HepG2 (cell line): Measurements from ENCODE around the gene RPS14. TPM values are rescaled to one million over a fixed set of nuclear protein-coding genes. Genes with fewer than 3 reads are reported as not detected.

ENCODE experiments used
- ATF5 ChIP-seq: sonication (generic); formaldehyde crosslinking; IDR thresholded peaks from 2 replicates; pipeline ENCODE4 v1.4.0; 2020; ENCODE audit warnings: mild to moderate bottlenecking, low read depth, missing genetic modification reagents
- BRCA1 ChIP-seq: sonication (generic); formaldehyde crosslinking; IDR thresholded peaks from 2 replicates; pipeline ENCODE4 v1.4.0; 2020; ENCODE audit warnings: missing genetic modification reagents
- ELF1 ChIP-seq: sonication (generic); formaldehyde crosslinking; IDR thresholded peaks from 2 replicates; pipeline ENCODE4 v1.4.0; 2020; ENCODE audit warnings: missing genetic modification reagents
- GZF1 ChIP-seq: sonication (generic); formaldehyde crosslinking; IDR thresholded peaks from 2 replicates; pipeline ENCODE4 v1.5.1; 2020; ENCODE audit warnings: mild to moderate bottlenecking, missing genetic modification reagents
- HIVEP1 ChIP-seq: sonication (generic); formaldehyde crosslinking; IDR thresholded peaks from 2 replicates; pipeline ENCODE4 v1.4.0; 2020; ENCODE audit warnings: mild to moderate bottlenecking, missing genetic modification reagents
- HNRNPL ChIP-seq: fragments of 200-400 bp; formaldehyde crosslinking; IDR thresholded peaks from 2 replicates; pipeline ENCODE4 v1.6.1; 2017; ENCODE audit warnings: mild to moderate bottlenecking, low read depth, low read length
- JDP2 ChIP-seq: sonication (generic); formaldehyde crosslinking; IDR thresholded peaks from 2 replicates; pipeline ENCODE4 v1.8.1; 2022; ENCODE audit warnings: missing genetic modification reagents, borderline replicate concordance
- TCF12 ChIP-seq, 2 experiments: fragments of 450-650 bp in 1 of 2; sonication (generic) in 1 of 2; formaldehyde crosslinking in 1 of 2; IDR thresholded peaks; 2 replicates each; pipeline versions ENCODE4 v1.6.1 to v1.8.0; 2017 to 2022; ENCODE audit warnings: antibody characterized with exemption in 1 of 2, mild to moderate bottlenecking in 1 of 2, missing genetic modification reagents in 1 of 2, moderate library complexity in 1 of 2
- ZNF121 ChIP-seq: sonication (generic); formaldehyde crosslinking; IDR thresholded peaks from 2 replicates; pipeline ENCODE4 v1.5.0; 2020; ENCODE audit warnings: mild to moderate bottlenecking, missing genetic modification reagents
- ZNF563 ChIP-seq: sonication (generic); formaldehyde crosslinking; IDR thresholded peaks from 2 replicates; pipeline ENCODE4 v1.8.0; 2022; ENCODE audit warnings: mild to moderate bottlenecking, moderate library complexity, missing genetic modification reagents
- ZNF777 ChIP-seq: sonication (generic); formaldehyde crosslinking; IDR thresholded peaks from 2 replicates; pipeline ENCODE4 v1.4.0; 2020; ENCODE audit warnings: missing genetic modification reagents
- polyA plus RNA-seq, 8 experiments: library from polyadenylated mRNA; depleted of rRNA in 3 of 8; stranded (reverse) in 7 of 8; unstranded in 1 of 8; fragments of >200 nt; fragmentation: Illumina TruSeq in 4 of 8; extraction: Trizol in 4 of 8; gene quantifications; 2 replicates each; pipeline versions ENCODE4 v1.2.1 to v1.2.3, GENCODE V29; 2011 to 2016; ENCODE audit warnings: low read depth in 4 of 8, missing spikeins in 1 of 8, mixed read lengths in 1 of 8; ENCODE audit not compliant: insufficient read depth in 1 of 8
- total RNA-seq, 5 experiments: library from RNA; depleted of rRNA; stranded (reverse); fragments of >200 nt; fragmentation: Illumina TruSeq; extraction: Trizol; gene quantifications; 2 replicates each; pipeline ENCODE4 v1.2.3, GENCODE V29; 2016; ENCODE audit warnings: low read depth in 1 of 5
- TF ChIP-seq, protein P1 (sequence below): sonication (generic); formaldehyde crosslinking; IDR thresholded peaks from 2 replicates; pipeline ENCODE4 v1.9.0; 2022; ENCODE audit warnings: missing genetic modification reagents, mild to moderate bottlenecking, borderline replicate concordance
- TF ChIP-seq, protein P2 (sequence below): fragments of 450-650 bp; IDR thresholded peaks from 2 replicates; pipeline ENCODE4 v1.6.1; 2017; ENCODE audit warnings: mild to moderate bottlenecking
- TF ChIP-seq, protein P3 (sequence below): sonication (generic); formaldehyde crosslinking; IDR thresholded peaks from 2 replicates; pipeline ENCODE4 v1.4.0; 2020; ENCODE audit warnings: missing genetic modification reagents, borderline replicate concordance
- TF ChIP-seq, protein P4 (sequence below): sonication (generic); formaldehyde crosslinking; IDR thresholded peaks from 2 replicates; pipeline ENCODE4 v1.5.0; 2020; ENCODE audit warnings: missing genetic modification reagents
- TF ChIP-seq, protein P5 (sequence below): sonication (generic); formaldehyde crosslinking; IDR thresholded peaks from 2 replicates; pipeline ENCODE4 v1.4.0; 2020; ENCODE audit warnings: missing genetic modification reagents, low read depth, mild to moderate bottlenecking, borderline replicate concordance

RPS14 gene
- total and polyA plus RNA-seq, 2 of the 13 experiments (the other 11 are each of a cell fraction or from before 2014, with no cell fraction given) = 2,116 to 3,295 TPM

- TF ChIP-seq, protein P1, sequence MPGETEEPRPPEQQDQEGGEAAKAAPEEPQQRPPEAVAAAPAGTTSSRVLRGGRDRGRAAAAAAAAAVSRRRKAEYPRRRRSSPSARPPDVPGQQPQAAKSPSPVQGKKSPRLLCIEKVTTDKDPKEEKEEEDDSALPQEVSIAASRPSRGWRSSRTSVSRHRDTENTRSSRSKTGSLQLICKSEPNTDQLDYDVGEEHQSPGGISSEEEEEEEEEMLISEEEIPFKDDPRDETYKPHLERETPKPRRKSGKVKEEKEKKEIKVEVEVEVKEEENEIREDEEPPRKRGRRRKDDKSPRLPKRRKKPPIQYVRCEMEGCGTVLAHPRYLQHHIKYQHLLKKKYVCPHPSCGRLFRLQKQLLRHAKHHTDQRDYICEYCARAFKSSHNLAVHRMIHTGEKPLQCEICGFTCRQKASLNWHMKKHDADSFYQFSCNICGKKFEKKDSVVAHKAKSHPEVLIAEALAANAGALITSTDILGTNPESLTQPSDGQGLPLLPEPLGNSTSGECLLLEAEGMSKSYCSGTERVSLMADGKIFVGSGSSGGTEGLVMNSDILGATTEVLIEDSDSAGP (CRISPR knock-in tag) = peak; percentile 97
- TF ChIP-seq BRCA1 (CRISPR knock-in tag) (no peak), ELF1 (CRISPR knock-in tag) (peak; percentile 39; the same call in 1 of the 2 replicates), ZNF121 (CRISPR knock-in tag) (peak; percentile 7; the same call in 1 of the 2 replicates), HNRNPL (peak; percentile 73; the same call in 1 of the 2 replicates), ZNF777 (CRISPR knock-in tag) (peak; percentile 39; the same call in 1 of the 2 replicates), GZF1 (CRISPR knock-in tag) (peak; percentile 77; the same call in 1 of the 2 replicates), JDP2 (CRISPR knock-in tag) (no peak), HIVEP1 (no peak; the same call in 1 of the 2 replicates), ATF5 (CRISPR knock-in tag) (0 out of 2 replicates have a peak, but pooled peaks have one; percentile 1), ZNF563 (CRISPR knock-in tag) (no peak), TCF12 (IDR thresholded peaks at IDR 0.05) (no peak), TCF12 (CRISPR knock-in tag; IDR thresholded peaks at IDR 0.05) (no peak)
- TF ChIP-seq, protein P2, sequence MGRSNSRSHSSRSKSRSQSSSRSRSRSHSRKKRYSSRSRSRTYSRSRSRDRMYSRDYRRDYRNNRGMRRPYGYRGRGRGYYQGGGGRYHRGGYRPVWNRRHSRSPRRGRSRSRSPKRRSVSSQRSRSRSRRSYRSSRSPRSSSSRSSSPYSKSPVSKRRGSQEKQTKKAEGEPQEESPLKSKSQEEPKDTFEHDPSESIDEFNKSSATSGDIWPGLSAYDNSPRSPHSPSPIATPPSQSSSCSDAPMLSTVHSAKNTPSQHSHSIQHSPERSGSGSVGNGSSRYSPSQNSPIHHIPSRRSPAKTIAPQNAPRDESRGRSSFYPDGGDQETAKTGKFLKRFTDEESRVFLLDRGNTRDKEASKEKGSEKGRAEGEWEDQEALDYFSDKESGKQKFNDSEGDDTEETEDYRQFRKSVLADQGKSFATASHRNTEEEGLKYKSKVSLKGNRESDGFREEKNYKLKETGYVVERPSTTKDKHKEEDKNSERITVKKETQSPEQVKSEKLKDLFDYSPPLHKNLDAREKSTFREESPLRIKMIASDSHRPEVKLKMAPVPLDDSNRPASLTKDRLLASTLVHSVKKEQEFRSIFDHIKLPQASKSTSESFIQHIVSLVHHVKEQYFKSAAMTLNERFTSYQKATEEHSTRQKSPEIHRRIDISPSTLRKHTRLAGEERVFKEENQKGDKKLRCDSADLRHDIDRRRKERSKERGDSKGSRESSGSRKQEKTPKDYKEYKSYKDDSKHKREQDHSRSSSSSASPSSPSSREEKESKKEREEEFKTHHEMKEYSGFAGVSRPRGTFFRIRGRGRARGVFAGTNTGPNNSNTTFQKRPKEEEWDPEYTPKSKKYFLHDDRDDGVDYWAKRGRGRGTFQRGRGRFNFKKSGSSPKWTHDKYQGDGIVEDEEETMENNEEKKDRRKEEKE = no peak
- TF ChIP-seq, protein P3, sequence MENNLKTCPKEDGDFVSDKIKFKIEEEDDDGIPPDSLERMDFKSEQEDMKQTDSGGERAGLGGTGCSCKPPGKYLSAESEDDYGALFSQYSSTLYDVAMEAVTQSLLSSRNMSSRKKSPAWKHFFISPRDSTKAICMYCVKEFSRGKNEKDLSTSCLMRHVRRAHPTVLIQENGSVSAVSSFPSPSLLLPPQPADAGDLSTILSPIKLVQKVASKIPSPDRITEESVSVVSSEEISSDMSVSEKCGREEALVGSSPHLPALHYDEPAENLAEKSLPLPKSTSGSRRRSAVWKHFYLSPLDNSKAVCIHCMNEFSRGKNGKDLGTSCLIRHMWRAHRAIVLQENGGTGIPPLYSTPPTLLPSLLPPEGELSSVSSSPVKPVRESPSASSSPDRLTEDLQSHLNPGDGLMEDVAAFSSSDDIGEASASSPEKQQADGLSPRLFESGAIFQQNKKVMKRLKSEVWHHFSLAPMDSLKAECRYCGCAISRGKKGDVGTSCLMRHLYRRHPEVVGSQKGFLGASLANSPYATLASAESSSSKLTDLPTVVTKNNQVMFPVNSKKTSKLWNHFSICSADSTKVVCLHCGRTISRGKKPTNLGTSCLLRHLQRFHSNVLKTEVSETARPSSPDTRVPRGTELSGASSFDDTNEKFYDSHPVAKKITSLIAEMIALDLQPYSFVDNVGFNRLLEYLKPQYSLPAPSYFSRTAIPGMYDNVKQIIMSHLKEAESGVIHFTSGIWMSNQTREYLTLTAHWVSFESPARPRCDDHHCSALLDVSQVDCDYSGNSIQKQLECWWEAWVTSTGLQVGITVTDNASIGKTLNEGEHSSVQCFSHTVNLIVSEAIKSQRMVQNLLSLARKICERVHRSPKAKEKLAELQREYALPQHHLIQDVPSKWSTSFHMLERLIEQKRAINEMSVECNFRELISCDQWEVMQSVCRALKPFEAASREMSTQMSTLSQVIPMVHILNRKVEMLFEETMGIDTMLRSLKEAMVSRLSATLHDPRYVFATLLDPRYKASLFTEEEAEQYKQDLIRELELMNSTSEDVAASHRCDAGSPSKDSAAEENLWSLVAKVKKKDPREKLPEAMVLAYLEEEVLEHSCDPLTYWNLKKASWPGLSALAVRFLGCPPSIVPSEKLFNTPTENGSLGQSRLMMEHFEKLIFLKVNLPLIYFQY (CRISPR knock-in tag) = no peak
- TF ChIP-seq, protein P4, sequence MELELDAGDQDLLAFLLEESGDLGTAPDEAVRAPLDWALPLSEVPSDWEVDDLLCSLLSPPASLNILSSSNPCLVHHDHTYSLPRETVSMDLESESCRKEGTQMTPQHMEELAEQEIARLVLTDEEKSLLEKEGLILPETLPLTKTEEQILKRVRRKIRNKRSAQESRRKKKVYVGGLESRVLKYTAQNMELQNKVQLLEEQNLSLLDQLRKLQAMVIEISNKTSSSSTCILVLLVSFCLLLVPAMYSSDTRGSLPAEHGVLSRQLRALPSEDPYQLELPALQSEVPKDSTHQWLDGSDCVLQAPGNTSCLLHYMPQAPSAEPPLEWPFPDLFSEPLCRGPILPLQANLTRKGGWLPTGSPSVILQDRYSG = no peak
- TF ChIP-seq, protein P5, sequence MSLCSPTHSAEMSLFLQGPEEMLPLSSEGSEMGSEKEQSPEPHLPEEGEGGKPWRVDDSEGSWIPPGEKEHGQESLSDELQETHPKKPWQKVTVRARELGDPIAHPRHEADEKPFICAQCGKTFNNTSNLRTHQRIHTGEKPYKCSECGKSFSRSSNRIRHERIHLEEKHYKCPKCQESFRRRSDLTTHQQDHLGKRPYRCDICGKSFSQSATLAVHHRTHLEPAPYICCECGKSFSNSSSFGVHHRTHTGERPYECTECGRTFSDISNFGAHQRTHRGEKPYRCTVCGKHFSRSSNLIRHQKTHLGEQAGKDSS = peak; percentile 42; the same call in 1 of the 2 replicates
Measured at GRCh38 chr5:150412319-150413175, 37.0 kb downstream of the RPS14 start, which contains the start of gene CD74 (continued).
